Aorta (tissue), 5 donors: ENCODE measurements around the gene KIFBP. TPM values are rescaled to one million over a fixed set of nuclear protein-coding genes. Genes with fewer than 3 reads are reported as not detected.

ENCODE experiments used
- ATAC-seq: fragments of 200-7000 bp; cut with Tn5 transposase; one replicate; pipeline ENCODE4 v1.9.1; 2022; ENCODE audit warnings: moderate library complexity; ENCODE audit not compliant: low FRiP score
- DNase-seq, 2 donors: peaks; one replicate each; pipeline ENCODE4 v3.0.0-alpha.2; 2020
- H3K27ac ChIP-seq, 2 donors: one replicate each; pipeline ENCODE4 v1.5.1; 2013; ENCODE audit warnings: low read length in 2 of 2, mild to moderate bottlenecking in 2 of 2, moderate library complexity in 2 of 2, control low read depth in 1 of 2, inconsistent platforms in 1 of 2, low read depth in 1 of 2
- H3K27me3 ChIP-seq, 2 donors: one replicate each; pipeline ENCODE4 v1.6.1; 2013; ENCODE audit warnings: control low read depth in 1 of 2, low read length in 1 of 2, mild to moderate bottlenecking in 1 of 2, moderate library complexity in 1 of 2; ENCODE audit not compliant: insufficient read depth in 2 of 2, control insufficient read depth in 1 of 2
- H3K36me3 ChIP-seq, 2 donors: one replicate each; pipeline ENCODE4 v1.6.1; 2013; ENCODE audit warnings: control low read depth in 1 of 2, low read length in 1 of 2, mild to moderate bottlenecking in 1 of 2; ENCODE audit not compliant: insufficient read depth in 2 of 2, control insufficient read depth in 1 of 2
- H3K4me1 ChIP-seq, 2 donors: one replicate each; pipeline ENCODE4 v1.6.1; 2013; ENCODE audit warnings: low read length in 2 of 2, control low read depth in 1 of 2, mild to moderate bottlenecking in 1 of 2, moderate library complexity in 1 of 2; ENCODE audit not compliant: insufficient read depth in 2 of 2, control insufficient read depth in 1 of 2
- H3K4me3 ChIP-seq, 2 donors: one replicate each; pipeline ENCODE4 v1.5.1; 2013; ENCODE audit warnings: low read length in 2 of 2, control low read depth in 1 of 2, mild to moderate bottlenecking in 1 of 2
- H3K9me3 ChIP-seq: one replicate; pipeline ENCODE4 v1.6.1; 2013; ENCODE audit warnings: mild to moderate bottlenecking, low read length; ENCODE audit not compliant: control insufficient read depth
- WGBS, 2 donors: extraction: QIAGEN DNeasy Blood & Tissue Kit; methylation state at CpG; one replicate each; pipeline ENCODE4 v1.1.7; 2013; 5-methylcytosine and 5-hydroxymethylcytosine counted together
- intact Hi-C, 2 donors: fragments of 100-400 bp; cut with DNase I; formaldehyde crosslinking; loops; one replicate each; pipeline versions ENCODE4 v1.14.2 to v1.15.0; 2022
- polyA plus RNA-seq, 2 donors: library from polyadenylated mRNA; stranded (reverse); fragments of 200-250 nt; gene quantifications; one replicate each; pipeline ENCODE4 v1.2.3, GENCODE V29; 2013
- total RNA-seq, 2 donors: library from RNA; stranded (reverse); fragmentation: NEBNext Ultra II Directional; extraction: Animal tissue kit (Norgen Biotek cat#: 25700); gene quantifications; one replicate each; pipeline ENCODE4 v1.2.1, GENCODE V29; 2021
- donor health status: healthy with polysubstance abuse.
- donor health status: Bipolar disorder and iron deficiency.
- donor health status: DM: no; HTN: no; CAD: no.
- donor health status: DM: no; HTN: no; CAD: no.
- donor health status: DM: yes; HTN: yes; CAD: no.

KIFBP gene
- total and polyA plus RNA-seq, 4 donors: 19.0 to 28.4 (median 25.3) TPM

DNA sequence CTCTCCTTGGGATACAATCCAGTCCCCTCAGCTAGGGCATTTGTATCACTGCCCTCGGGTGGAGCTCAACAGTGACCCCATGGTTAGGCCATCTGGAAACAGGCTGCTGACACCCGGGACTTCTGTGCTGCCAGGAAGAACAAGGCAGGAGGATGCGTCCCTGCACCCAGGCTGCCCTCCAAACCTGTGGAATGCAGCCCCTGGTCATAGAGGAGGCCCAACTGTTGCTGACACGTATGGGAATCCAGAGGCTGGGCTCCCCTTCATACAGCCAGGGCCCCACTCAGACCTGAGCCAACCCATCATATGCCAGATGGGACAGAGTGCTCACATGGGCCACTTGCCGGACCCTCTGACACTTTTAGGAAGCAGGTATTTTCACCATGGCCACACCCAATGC is 53.8 kb downstream of the KIFBP start:
- Histone ChIP-seq H3K27me3 (no peaks in the 10 kb centered on the region), H3K27ac (no peak overlapping the region), H3K4me3 (no peak overlapping the region), H3K9me3 (no peaks in the 10 kb centered on the region), H3K4me1 (no peaks in the 10 kb centered on the region), H3K36me3 (no peaks in the 10 kb centered on the region)
- ATAC-seq (no peak), DNase-seq (no peak)
- intact Hi-C loops: no loop called here
- 76 to 80% methylated on average over 5 of the region's 5 CpGs for WGBS, 2 donors

DNA sequence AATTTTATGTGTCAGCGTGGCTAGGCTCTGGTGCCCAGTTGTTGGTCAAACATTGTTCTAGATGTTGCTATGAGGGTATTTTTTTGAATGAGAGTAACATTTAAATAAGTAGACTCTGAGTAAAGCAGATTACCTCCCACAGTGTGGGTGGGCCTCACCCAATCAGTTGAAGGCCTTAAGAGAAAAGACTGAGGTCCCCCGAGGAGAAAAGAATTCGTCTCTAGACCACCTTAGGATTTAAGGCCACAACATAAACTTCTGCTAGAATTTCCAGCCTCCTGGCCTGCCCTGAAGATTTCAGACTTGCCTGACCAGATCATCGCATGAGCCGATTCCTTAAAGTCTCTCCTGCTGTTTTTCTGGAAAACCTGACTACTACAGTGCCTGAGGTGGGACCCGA is 54.2 kb downstream of the KIFBP start:
- intact Hi-C loops: no loop called here
- no peaks in the 10 kb centered on the region for H3K9me3 ChIP-seq
- DNase-seq: no peak
- no peak overlapping the region for H3K27ac ChIP-seq
- no peak for ATAC-seq
- no peaks in the 10 kb centered on the region for H3K36me3 ChIP-seq
- no peaks in the 10 kb centered on the region for H3K27me3 ChIP-seq
- WGBS, 2 donors: 92 to 95% methylated on average over 6 of the region's 6 CpGs
- H3K4me1 ChIP-seq: no peaks in the 10 kb centered on the region
- no peak overlapping the region for H3K4me3 ChIP-seq

DNA sequence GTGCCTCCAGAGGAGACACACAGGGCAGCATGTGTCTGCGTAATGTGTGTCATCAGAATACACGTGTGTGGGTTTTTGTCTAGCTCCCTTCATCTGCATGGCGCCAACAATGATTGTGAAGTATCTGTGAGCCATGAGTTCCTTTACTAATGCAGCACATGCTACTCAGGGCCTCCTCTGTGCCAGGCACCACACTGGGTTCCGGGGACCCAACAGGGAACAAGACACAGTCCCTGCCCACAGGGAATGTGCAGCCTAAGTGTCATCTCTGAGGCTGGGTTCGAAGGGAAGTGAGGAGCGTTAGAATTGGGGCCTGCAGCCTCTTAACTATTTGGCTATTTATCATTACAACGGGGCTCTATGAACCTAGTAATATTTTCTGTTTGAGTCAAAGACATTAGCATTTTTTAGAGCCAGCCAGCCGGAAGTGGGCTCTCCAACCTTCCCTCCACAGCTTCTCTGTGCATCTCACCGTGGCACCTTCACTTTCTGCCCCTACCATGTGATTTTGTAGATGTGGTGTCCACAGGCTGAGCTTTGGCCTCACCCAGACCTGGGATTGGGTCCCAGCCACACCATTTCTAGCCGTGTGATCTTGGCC is 55.4 kb downstream of the KIFBP start:
- Histone ChIP-seq H3K27me3 (no peaks in the 10 kb centered on the region), H3K4me3 (no peak overlapping the region), H3K9me3 (no peaks in the 10 kb centered on the region), H3K27ac (no peak overlapping the region), H3K4me1 (no peaks in the 10 kb centered on the region), H3K36me3 (no peaks in the 10 kb centered on the region)
- intact Hi-C loops: no loop called here
- ATAC-seq (no peak), DNase-seq (no peak)
- WGBS, 2 donors: 71 to 72% methylated on average over 10 of the region's 10 CpGs

- Histone ChIP-seq H3K4me3 (no peak overlapping the region), H3K27me3 (no peaks in the 10 kb centered on the region), H3K9me3 (no peaks in the 10 kb centered on the region), H3K27ac (no peak overlapping the region), H3K36me3 (no peaks in the 10 kb centered on the region), H3K4me1 (no peaks in the 10 kb centered on the region)
- DNase-seq: no peak
- 90 to 92% methylated on average over 1 of the region's 1 CpG for WGBS, 2 donors
- no peak for ATAC-seq
- intact Hi-C loops: no loop called here
Observed at GRCh38 chr10:69044546-69044945, 55.9 kb downstream of the KIFBP start.

DNA sequence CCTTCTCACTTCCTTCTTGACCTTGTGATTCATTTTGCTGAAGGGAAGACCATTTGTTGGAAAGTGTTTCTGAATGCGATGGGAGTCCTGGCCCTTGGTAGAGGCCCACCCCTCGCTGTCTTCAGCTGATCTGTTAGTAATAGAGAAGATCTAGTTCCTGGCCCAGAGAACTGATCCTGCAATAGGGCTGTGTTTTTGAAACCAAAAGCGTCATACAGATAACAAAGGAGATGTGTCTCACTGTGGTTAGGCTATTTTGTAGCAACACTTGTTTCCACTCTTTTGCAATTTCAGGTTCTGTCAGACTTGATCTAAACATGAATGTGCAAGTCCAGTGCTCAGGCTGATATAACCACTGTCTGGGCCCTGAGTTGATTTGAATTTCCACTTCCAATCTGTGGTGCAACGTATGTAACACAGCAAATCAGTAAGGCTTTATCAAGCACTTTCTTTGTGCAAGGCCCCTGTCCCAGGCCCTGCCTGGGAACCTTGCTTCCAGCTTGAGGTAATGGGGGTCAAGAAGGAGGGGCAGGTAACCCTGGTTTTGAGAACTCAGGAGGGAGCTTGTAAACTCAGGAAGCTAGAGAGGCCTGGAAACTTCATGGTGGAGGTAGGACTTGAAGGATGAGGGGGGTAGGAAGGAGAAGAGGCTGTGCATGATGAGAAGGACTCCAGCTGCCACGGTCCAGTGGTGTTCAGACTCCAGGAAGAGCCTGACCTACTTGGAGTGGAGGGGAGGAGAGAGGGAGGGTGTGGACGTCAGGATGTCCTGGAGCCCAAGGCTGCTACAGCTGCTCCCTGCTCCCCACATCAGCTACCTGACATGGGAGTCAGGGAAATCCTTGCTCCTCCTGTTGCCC is 57.1 kb downstream of the KIFBP start:
- intact Hi-C loops: no loop called here
- H3K36me3 ChIP-seq: no peaks in the 10 kb centered on the region
- DNase-seq (no peak), ATAC-seq (no peak)
- H3K27me3 ChIP-seq: no peaks in the 10 kb centered on the region
- no peaks in the 10 kb centered on the region for H3K9me3 ChIP-seq
- H3K4me1 ChIP-seq: no peaks in the 10 kb centered on the region
- H3K4me3 ChIP-seq: no peak overlapping the region
- H3K27ac ChIP-seq: no peak overlapping the region
- WGBS, 2 donors: 77 to 84% methylated on average over 6 of the region's 6 CpGs

DNA sequence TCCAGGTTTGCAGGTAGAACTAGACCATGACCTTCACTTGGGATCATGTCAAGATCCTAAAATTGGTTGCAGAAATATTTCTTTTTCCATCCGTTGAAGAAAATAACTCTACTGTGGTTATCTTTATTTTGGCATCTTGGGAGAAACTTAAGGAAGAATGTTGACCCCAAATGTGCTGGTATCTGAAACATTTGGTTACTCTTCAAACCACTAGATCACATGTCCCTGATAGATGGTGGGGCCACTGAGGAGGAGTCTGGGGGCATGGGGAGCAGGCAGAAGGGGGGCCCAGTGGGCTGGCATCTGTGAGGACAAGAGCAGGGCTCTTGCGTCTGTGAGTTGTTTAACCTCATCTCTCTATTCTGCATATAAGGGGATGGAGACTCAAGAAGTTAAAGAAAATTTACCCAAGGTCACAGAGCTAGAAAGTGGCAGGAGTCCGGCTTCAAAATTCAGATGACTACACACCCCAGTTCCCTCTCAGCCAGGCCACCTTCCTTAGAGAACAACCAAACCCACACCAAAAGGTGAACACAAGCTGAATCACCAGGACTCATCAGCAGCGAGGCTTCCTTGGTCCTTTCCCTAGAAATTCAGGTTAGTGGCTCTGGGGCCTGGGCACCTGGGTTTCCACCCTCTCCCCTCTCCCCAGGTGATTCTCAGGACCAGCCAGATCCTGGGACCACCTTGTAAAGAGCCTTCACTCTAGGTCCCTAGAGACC is 58.7 kb downstream of the KIFBP start:
- H3K4me1 ChIP-seq: no peaks in the 10 kb centered on the region
- no peak overlapping the region for H3K27ac ChIP-seq
- H3K9me3 ChIP-seq: no peaks in the 10 kb centered on the region
- no peaks in the 10 kb centered on the region for H3K36me3 ChIP-seq
- no peak for DNase-seq
- H3K4me3 ChIP-seq: no peak overlapping the region
- H3K27me3 ChIP-seq: no peaks in the 10 kb centered on the region
- 64 to 66% methylated on average over 4 of the region's 4 CpGs for WGBS, 2 donors
- intact Hi-C loops: no loop called here
- ATAC-seq: no peak

- intact Hi-C loops: no loop called here
- no peaks in the 10 kb centered on the region for H3K9me3 ChIP-seq
- WGBS, 2 donors: 55 to 59% methylated on average over 8 of the region's 8 CpGs
- no peaks in the 10 kb centered on the region for H3K36me3 ChIP-seq
- no peak overlapping the region for H3K4me3 ChIP-seq
- no peaks in the 10 kb centered on the region for H3K4me1 ChIP-seq
- ATAC-seq (peak; percentile 35), DNase-seq (peak in 1 of 2 donors; percentile 84)
- H3K27ac ChIP-seq: no peak overlapping the region
- no peaks in the 10 kb centered on the region for H3K27me3 ChIP-seq
Observed at GRCh38 chr10:69048103-69048502, 59.5 kb downstream of the KIFBP start.

GRCh38 chr10:69049566-69049961 is 61.0 kb downstream of the KIFBP start:
- intact Hi-C loops: no loop called here
- no peaks in the 10 kb centered on the region for H3K4me1 ChIP-seq
- no peak for ATAC-seq

More at GRCh38 chr10:69049566-69049961, 61.0 kb downstream of the KIFBP start:
- DNase-seq: peak in 1 of 2 donors; percentile 67
- 83 to 89% methylated on average over 6 of the region's 6 CpGs for WGBS, 2 donors
- Histone ChIP-seq H3K27me3 (no peaks in the 10 kb centered on the region), H3K4me3 (no peak overlapping the region), H3K27ac (no peak overlapping the region), H3K9me3 (no peaks in the 10 kb centered on the region), H3K36me3 (no peaks in the 10 kb centered on the region)
